Keratinocyte (primary cell): ENCODE results near the gene MVB12B.

Experiments
- CTCF ChIP-seq, 3 experiments: IDR thresholded peaks in 1 of 3; conservative IDR thresholded peaks in 1 of 3; optimal IDR thresholded peaks in 1 of 3; 2 replicates in 2 of 3; 3 replicates in 1 of 3; pipeline versions ENCODE3 to v1.5.1; 2011; ENCODE audit warnings: low read length in 3 of 3, mild to moderate bottlenecking in 3 of 3, moderate library complexity in 2 of 3, control low read depth in 1 of 3, inconsistent platforms in 1 of 3; ENCODE audit not compliant: insufficient read depth in 2 of 3; ENCODE audit errors: extremely low read depth in 1 of 3
- EZH2 ChIP-seq: IDR thresholded peaks from one replicate; pipeline ENCODE4 v1.6.1; 2012; ENCODE audit warnings: inconsistent platforms, mild to moderate bottlenecking, low read length, moderate library complexity

- TF ChIP-seq CTCF (optimal IDR thresholded peaks at IDR 0.05 in 1 of 3, IDR thresholded peaks at IDR 0.05 in 1 of 3, conservative IDR thresholded peaks at IDR 0.05 in 1 of 3; ENCODE audit: extremely low read depth in 1 of 3, insufficient read depth in 2 of 3, low read length in 3 of 3) (no peak), EZH2 (no peak)
Observed at GRCh38 chr9:126439883-126440653, 113.4 kb downstream of the MVB12B start.
